Measurements from ENCODE around the gene RIPPLY1. TPM values are rescaled to one million over a fixed set of nuclear protein-coding genes. Genes with fewer than 3 reads are reported as not detected.

Gene RIPPLY1
- total RNA-seq, 2 donors from 2014 or later: not detected

DNA sequence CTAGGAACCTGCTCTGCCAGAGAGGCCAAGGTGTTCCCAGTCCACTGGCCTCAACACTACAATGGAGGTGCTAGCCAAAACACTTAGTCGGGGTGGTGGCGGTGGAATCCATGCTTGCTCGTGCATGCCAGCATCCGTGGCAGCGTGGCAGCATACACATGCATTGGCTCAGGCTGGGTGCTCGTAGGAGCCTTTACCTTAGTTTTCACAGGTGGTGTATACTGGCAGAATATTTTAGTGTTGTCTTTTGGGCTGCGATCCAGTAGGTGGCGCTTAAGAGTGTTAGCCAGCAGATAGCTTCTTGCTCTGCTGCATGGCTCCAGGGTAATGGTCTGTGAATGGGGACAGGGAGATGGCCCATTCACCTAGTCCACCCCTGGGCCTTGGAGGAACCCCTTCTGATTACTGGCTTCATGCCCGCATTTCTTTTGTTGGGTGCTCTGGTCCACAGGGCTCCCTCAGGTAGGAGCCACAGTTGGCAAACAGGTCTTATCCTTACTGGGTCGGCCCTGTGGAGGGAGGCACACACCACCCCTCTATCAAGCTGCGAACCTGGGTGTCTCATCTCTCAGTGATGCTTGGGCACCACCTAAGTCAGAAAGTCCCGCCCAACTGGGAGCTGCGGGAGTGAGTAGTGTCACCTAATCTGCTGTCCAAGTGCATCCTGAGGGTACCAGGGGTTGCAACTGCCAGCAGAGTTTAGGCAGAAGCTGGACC is 40.0 kb downstream of the RIPPLY1 start:
- Mint-ChIP-seq H3K4me3 (no peak overlapping the region), H3K27me3 (ENCODE audit: low read depth) (peaks cover 47% of the 10 kb centered on the region), H3K36me3 (ENCODE audit: insufficient read depth in 2 of 2) (no peaks in the 10 kb centered on the region), H3K4me1 (ENCODE audit: low read depth) (no peaks in the 10 kb centered on the region), H3K27ac (no peak overlapping the region), H3K9me3 (peaks cover 0 to 1% of the 10 kb centered on the region in 2 donors)
- DNase-seq (peak; percentile 2 to 12), ATAC-seq (replicated peaks in 1 of 2) (no peak)

Other genes starting within 250 kb of the RIPPLY1 start
- gene RNF128, start 176.6 kb downstream of the RIPPLY1 start, total RNA-seq: not detected
- gene TBC1D8B, start 100.7 kb downstream of the RIPPLY1 start, total RNA-seq: under 1 TPM; 0.50 to 0.79 TPM
- gene CLDN2, start 17.1 kb upstream of the RIPPLY1 start, total RNA-seq: not detected
- gene MORC4, start 96.9 kb upstream of the RIPPLY1 start, total RNA-seq: 10 to 100 TPM; 10.5 to 14.7 TPM
- 10 to 100 TPM; 20.1 to 25.7 TPM for gene RBM41, start 215.5 kb upstream of the RIPPLY1 start, total RNA-seq